Kidney (tissue), 14 donors: ENCODE measurements around the gene DNASE1L3. TPM values are rescaled to one million over a fixed set of nuclear protein-coding genes. Genes with fewer than 3 reads are reported as not detected.
"Not testable (repeated sequence)": the region's sequence is repeated elsewhere in the genome, so short reads cannot be mapped to it uniquely, and the experiment has no call there.

Experiments used
- DNase-seq, 5 donors: peaks; one replicate each; pipeline ENCODE4 v3.0.0-alpha.2; 2013 to 2020
- FAIRE-seq: peaks from 2 replicates; lab custom pipeline; 2012; peaks lifted over from hg19 to GRCh38; lab: Jason Lieb, UNC
- H3K27ac ChIP-seq, 2 donors: one replicate each; pipeline ENCODE4 v1.7.0; 2013; ENCODE audit warnings: low read depth in 2 of 2, low read length in 2 of 2, inconsistent platforms in 1 of 2
- H3K27me3 ChIP-seq: one replicate; pipeline ENCODE4 v1.7.1; 2013; ENCODE audit warnings: low read length, inconsistent platforms; ENCODE audit not compliant: control insufficient read depth, insufficient read depth
- H3K36me3 ChIP-seq, 3 donors: one replicate each; pipeline versions ENCODE4 v1.7.0 to v1.7.1; 2013; ENCODE audit warnings: low read length in 3 of 3, control low read depth in 1 of 3, inconsistent platforms in 1 of 3; ENCODE audit not compliant: insufficient read depth in 3 of 3, control insufficient read depth in 2 of 3
- H3K4me1 ChIP-seq, 3 donors: one replicate each; pipeline versions ENCODE4 v1.7.0 to v1.7.1; 2013; ENCODE audit warnings: low read length in 3 of 3, inconsistent platforms in 1 of 3, low read depth in 1 of 3; ENCODE audit not compliant: control insufficient read depth in 2 of 3, insufficient read depth in 2 of 3
- H3K4me3 ChIP-seq, 3 donors: one replicate each; pipeline versions ENCODE4 v1.7.0 to v1.8.1; 2013; ENCODE audit warnings: low read length in 3 of 3, control low read depth in 1 of 3, inconsistent platforms in 1 of 3
- H3K9ac ChIP-seq, 3 donors: one replicate each; pipeline versions ENCODE4 v1.7.0 to v1.7.1; 2013; ENCODE audit warnings: low read length in 3 of 3, control low read depth in 1 of 3, inconsistent platforms in 1 of 3
- H3K9me3 ChIP-seq, 3 donors: one replicate each; pipeline versions ENCODE4 v1.7.0 to v1.7.1; 2013; ENCODE audit warnings: low read length in 3 of 3, control low read depth in 1 of 3, inconsistent platforms in 1 of 3; ENCODE audit not compliant: control insufficient read depth in 2 of 3, insufficient read depth in 1 of 3
- intact Hi-C: fragments of 100-400 bp; cut with DNase I; formaldehyde crosslinking; loops from one replicate; pipeline ENCODE4 v1.11.1; 2022
- polyA plus RNA-seq: library from polyadenylated mRNA; stranded (reverse); fragments of 350-450 nt; fragmentation: Illumina TruSeq; extraction: RNeasy Lipid Tissue Mini Kit (QIAGEN cat#74804); gene quantifications from one replicate; pipeline ENCODE4 v1.2.3, GENCODE V29; 2014; ENCODE audit warnings: low read depth, low replicate concordance; ENCODE audit not compliant: insufficient read depth
- total RNA-seq: library from RNA; stranded (reverse); fragmentation: NEBNext Ultra II Directional; extraction: Animal tissue kit (Norgen Biotek cat#: 25700); gene quantifications from one replicate; pipeline ENCODE4 v1.2.1, GENCODE V29; 2021
- TF ChIP-seq, protein P1 (sequence below): IDR thresholded peaks from 3 replicates; pipeline ENCODE4 v1.5.1; 2012; ENCODE audit warnings: mild to moderate bottlenecking, moderate library complexity, borderline replicate concordance; ENCODE audit not compliant: insufficient read depth; ENCODE audit errors: extremely low read depth
- donor health status: control.
- donor health status: control.
- donor health status: control.
- donor health status: control.
- donor health status: control.
- donor health status: DM: yes; HTN: yes; CAD: no.
- donor health status: Normal renal cell carcinoma (clear cell type).

The DNASE1L3 gene
- total and polyA plus RNA-seq, 2 donors from 2014 or later, result 24.9 to 27.5 TPM

GRCh38 chr3:58203541-58203940 is 7.2 kb downstream of the DNASE1L3 start:
- Histone ChIP-seq H3K27ac (no peak overlapping the region), H3K9me3 (no peaks in the 10 kb centered on the region), H3K36me3 (no peaks in the 10 kb centered on the region), H3K4me1 (peaks cover 0 to 6% (median 0%) of the 10 kb centered on the region in 3 donors), H3K9ac (no peak overlapping the region), H3K4me3 (no peak overlapping the region), H3K27me3 (no peaks in the 10 kb centered on the region)
- DNase-seq, result no peak
- TF ChIP-seq, protein P1, sequence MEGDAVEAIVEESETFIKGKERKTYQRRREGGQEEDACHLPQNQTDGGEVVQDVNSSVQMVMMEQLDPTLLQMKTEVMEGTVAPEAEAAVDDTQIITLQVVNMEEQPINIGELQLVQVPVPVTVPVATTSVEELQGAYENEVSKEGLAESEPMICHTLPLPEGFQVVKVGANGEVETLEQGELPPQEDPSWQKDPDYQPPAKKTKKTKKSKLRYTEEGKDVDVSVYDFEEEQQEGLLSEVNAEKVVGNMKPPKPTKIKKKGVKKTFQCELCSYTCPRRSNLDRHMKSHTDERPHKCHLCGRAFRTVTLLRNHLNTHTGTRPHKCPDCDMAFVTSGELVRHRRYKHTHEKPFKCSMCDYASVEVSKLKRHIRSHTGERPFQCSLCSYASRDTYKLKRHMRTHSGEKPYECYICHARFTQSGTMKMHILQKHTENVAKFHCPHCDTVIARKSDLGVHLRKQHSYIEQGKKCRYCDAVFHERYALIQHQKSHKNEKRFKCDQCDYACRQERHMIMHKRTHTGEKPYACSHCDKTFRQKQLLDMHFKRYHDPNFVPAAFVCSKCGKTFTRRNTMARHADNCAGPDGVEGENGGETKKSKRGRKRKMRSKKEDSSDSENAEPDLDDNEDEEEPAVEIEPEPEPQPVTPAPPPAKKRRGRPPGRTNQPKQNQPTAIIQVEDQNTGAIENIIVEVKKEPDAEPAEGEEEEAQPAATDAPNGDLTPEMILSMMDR, result no peak
- intact Hi-C loops, result no loop called here
- no peak for FAIRE-seq

DNA sequence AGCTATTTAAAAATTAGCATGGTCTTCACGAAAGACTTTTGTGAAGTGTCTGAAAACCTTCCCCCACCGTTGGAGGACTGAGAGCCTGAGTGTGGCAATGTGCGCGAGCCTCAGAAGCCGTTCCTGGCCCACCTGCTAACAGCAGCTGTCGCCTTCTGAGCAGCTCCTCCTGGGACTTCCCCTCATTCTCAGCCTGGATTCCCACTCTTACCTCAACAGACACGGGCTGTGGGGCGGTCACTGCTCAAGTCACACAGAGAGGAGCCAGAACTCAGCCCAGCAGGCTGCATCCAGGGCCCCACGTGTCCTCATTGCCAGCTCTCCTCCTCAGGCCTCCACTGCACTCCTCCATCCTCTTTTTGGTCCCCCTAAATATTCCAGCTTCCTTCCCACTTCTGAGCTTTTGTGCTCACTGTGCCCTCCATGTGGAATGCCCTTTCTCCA is 7.8 kb downstream of the DNASE1L3 start:
- FAIRE-seq, result no peak
- no peaks in the 10 kb centered on the region for H3K27me3 ChIP-seq
- no peak for DNase-seq
- no peak overlapping the region for H3K27ac ChIP-seq
- H3K9me3 ChIP-seq, result no peaks in the 10 kb centered on the region
- H3K4me3 ChIP-seq, result no peak overlapping the region
- intact Hi-C loops, result no loop called here
- H3K9ac ChIP-seq, result no peak overlapping the region
- TF ChIP-seq, protein P1, result no peak
- H3K36me3 ChIP-seq, result no peaks in the 10 kb centered on the region
- H3K4me1 ChIP-seq, result peaks cover 0 to 6% (median 0%) of the 10 kb centered on the region in 3 donors

GRCh38 chr3:58201451-58201850 is 9.3 kb downstream of the DNASE1L3 start:
- H3K36me3 ChIP-seq, intact Hi-C loops, H3K27ac ChIP-seq, H3K9ac ChIP-seq, H3K4me1 ChIP-seq, H3K9me3 ChIP-seq, FAIRE-seq, H3K27me3 ChIP-seq, H3K4me3 ChIP-seq: not testable (repeated sequence)
- peak in 1 of 5 donors; percentile 26 for DNase-seq

GRCh38 chr3:58200846-58201355 is 9.9 kb downstream of the DNASE1L3 start:
- Histone ChIP-seq H3K9me3 (no peaks in the 10 kb centered on the region), H3K4me1 (peaks cover 0 to 6% (median 0%) of the 10 kb centered on the region in 3 donors), H3K9ac (no peak overlapping the region), H3K27me3 (no peaks in the 10 kb centered on the region), H3K36me3 (no peaks in the 10 kb centered on the region), H3K27ac (peak overlapping the region in 1 of 2 donors; percentile 45), H3K4me3 (no peak overlapping the region)
- intact Hi-C loops, result no loop called here
- peak in 3 of 5 donors; percentile 51 to 66 (median 51) for DNase-seq
- FAIRE-seq, result no peak
- TF ChIP-seq, protein P1, result no peak
